ENCODE data around the gene RAPH1.

Gene RAPH1

DNA sequence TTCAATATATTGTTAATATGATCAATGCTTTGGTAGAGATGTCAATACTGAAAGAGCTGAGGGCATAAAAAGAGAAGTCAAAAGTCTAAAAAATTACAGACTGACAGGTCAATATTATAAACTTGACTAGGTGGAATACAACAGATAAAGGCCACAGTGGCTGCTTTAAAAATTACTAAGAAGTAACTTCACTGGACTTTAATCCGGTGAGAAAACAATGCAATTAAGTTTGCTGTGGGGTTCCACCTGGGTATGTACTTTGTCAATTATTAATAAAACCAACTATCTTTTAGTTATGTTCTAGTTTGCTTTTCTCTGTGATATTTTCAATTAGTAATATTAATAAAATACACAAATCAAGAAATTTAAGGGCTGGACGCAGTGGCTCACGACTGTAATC is 44.7 kb downstream of the RAPH1 start:
- TF ChIP-seq CTCF (conservative IDR thresholded peaks at IDR 0.05; ENCODE audit: low read depth, low read length), result no peak
- DNase-seq (ENCODE audit: low read depth), result no peak
- no peak overlapping the region for H3K4me3 ChIP-seq (ENCODE audit: low read depth, low read length)

GRCh38 chr2:203489531-203489930 is 45.6 kb downstream of the RAPH1 start:
- DNase-seq (ENCODE audit: low read depth), result no peak
- no peak for TF ChIP-seq CTCF (conservative IDR thresholded peaks at IDR 0.05; ENCODE audit: low read depth, low read length)
- no peak overlapping the region for H3K4me3 ChIP-seq (ENCODE audit: low read depth, low read length)

GRCh38 chr2:203484266-203485112 is 50.6 kb downstream of the RAPH1 start:
- peak; percentile 57 for DNase-seq (ENCODE audit: low read depth)
- no peak overlapping the region for H3K4me3 ChIP-seq (ENCODE audit: low read depth, low read length)
- TF ChIP-seq CTCF (conservative IDR thresholded peaks at IDR 0.05; ENCODE audit: low read depth, low read length), result peak; percentile 65

GRCh38 chr2:203480623-203481022 is 54.5 kb downstream of the RAPH1 start:
- H3K4me3 ChIP-seq (ENCODE audit: low read depth, low read length), result no peak overlapping the region
- TF ChIP-seq CTCF (conservative IDR thresholded peaks at IDR 0.05; ENCODE audit: low read depth, low read length), result no peak
- no peak for DNase-seq (ENCODE audit: low read depth)

- TF ChIP-seq CTCF (conservative IDR thresholded peaks at IDR 0.05; ENCODE audit: low read depth, low read length), result no peak
- DNase-seq (ENCODE audit: low read depth), result peak; percentile 52
- no peak overlapping the region for H3K4me3 ChIP-seq (ENCODE audit: low read depth, low read length)
These were observed 58.2 kb downstream of the RAPH1 start for GRCh38 chr2:203476881-203477280.

- no peak for TF ChIP-seq CTCF (conservative IDR thresholded peaks at IDR 0.05; ENCODE audit: low read depth, low read length)
- no peak for DNase-seq (ENCODE audit: low read depth)
These were observed 63.8 kb downstream of the RAPH1 start for GRCh38 chr2:203471323-203471722.

GRCh38 chr2:203470371-203470770 is 64.7 kb downstream of the RAPH1 start:
- DNase-seq (ENCODE audit: low read depth), result peak; percentile 19
- no peak overlapping the region for H3K4me3 ChIP-seq (ENCODE audit: low read depth, low read length)
- no peak for TF ChIP-seq CTCF (conservative IDR thresholded peaks at IDR 0.05; ENCODE audit: low read depth, low read length)

More at GRCh38 chr2:203471323-203471722, 63.8 kb downstream of the RAPH1 start:
- H3K4me3 ChIP-seq (ENCODE audit: low read depth, low read length), result no peak overlapping the region
